Calu3 (cell line): ENCODE results near the gene NUDT12. TPM values are rescaled to one million over a fixed set of nuclear protein-coding genes. Genes with fewer than 3 reads are reported as not detected.
A peak's percentile ranks its signal among the peaks of the same experiment; 100 is the strongest.

Experiments used
- BruUV-seq: library from RNA; stranded (reverse); fragments of 400-500 nt; replicated peaks from 2 replicates; lab custom pipeline; 2021; lab: Mats Ljungman, UMichigan
- CTCF ChIA-PET: fragments of 300-600 bp; sonication (Branson Sonifier 250); formaldehyde crosslinking; loops from one replicate; lab custom pipeline; 2022; ENCODE audit warnings: antibody characterized with exemption; lab: Charles Lee
- DNase-seq: peaks from one replicate; pipeline ENCODE4 v3.0.0; 2022
- H3K27ac Mint-ChIP-seq: one replicate; pipeline ENCODE4 v1.8.0; 2022; ENCODE audit warnings: mixed read lengths; ENCODE audit not compliant: unreplicated experiment
- H3K27me3 Mint-ChIP-seq: one replicate; pipeline ENCODE4 v1.8.0; 2022; ENCODE audit warnings: mixed read lengths; ENCODE audit not compliant: unreplicated experiment
- H3K36me3 Mint-ChIP-seq: one replicate; pipeline ENCODE4 v1.8.0; 2022; ENCODE audit warnings: mild to moderate bottlenecking, moderate library complexity, mixed read lengths; ENCODE audit not compliant: insufficient read depth, unreplicated experiment
- H3K4me1 Mint-ChIP-seq: one replicate; pipeline ENCODE4 v1.8.0; 2022; ENCODE audit warnings: mild to moderate bottlenecking, low read depth, mixed read lengths; ENCODE audit not compliant: unreplicated experiment
- H3K4me3 Mint-ChIP-seq: one replicate; pipeline ENCODE4 v1.8.0; 2022; ENCODE audit warnings: mild to moderate bottlenecking, low read depth, moderate library complexity, mixed read lengths; ENCODE audit not compliant: unreplicated experiment
- H3K9me3 Mint-ChIP-seq: one replicate; pipeline ENCODE4 v1.8.0; 2022; ENCODE audit warnings: low read depth, mixed read lengths; ENCODE audit not compliant: unreplicated experiment
- intact Hi-C: fragments of 100-400 bp; cut with micrococcal nuclease; formaldehyde crosslinking; loops from one replicate; pipeline ENCODE4 v1.10.0; 2022; ENCODE audit not compliant: unreplicated experiment
- total RNA-seq: library from RNA; stranded (reverse); gene quantifications from 2 replicates; pipeline ENCODE4 v1.2.3, GENCODE V29; 2022
- TF ChIP-seq, protein P1 (sequence below): fragments of 200-600 bp; IDR thresholded peaks from one replicate; pipeline ENCODE4 v1.8.0; 2022; ENCODE audit warnings: antibody characterized with exemption; ENCODE audit not compliant: unreplicated experiment

The NUDT12 gene
- total RNA-seq, 1 experiment from 2014 or later, result 19.5 TPM

DNA sequence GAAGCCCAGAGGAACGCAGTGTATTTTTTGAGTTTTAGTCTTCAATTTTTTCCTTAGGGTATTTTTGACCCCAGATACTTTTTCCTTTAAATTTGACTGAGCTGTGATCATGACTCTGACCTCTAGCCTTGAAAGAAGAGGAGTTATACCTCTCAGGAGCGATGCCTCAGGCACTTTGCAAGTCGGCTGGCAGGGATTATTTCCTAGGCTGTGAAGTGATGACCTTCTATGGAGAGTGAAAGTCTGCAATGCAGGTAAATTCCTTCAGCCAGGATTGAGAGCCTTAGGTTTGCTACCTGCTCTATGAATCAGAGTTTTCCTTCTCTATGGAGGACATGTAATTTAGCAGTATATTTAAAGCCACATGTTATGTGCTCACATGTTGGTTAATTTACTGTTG, 10.8 kb upstream of the NUDT12 start:
- H3K9me3 Mint-ChIP-seq, result peaks cover 3% of the 10 kb centered on the region
- TF ChIP-seq, protein P1, sequence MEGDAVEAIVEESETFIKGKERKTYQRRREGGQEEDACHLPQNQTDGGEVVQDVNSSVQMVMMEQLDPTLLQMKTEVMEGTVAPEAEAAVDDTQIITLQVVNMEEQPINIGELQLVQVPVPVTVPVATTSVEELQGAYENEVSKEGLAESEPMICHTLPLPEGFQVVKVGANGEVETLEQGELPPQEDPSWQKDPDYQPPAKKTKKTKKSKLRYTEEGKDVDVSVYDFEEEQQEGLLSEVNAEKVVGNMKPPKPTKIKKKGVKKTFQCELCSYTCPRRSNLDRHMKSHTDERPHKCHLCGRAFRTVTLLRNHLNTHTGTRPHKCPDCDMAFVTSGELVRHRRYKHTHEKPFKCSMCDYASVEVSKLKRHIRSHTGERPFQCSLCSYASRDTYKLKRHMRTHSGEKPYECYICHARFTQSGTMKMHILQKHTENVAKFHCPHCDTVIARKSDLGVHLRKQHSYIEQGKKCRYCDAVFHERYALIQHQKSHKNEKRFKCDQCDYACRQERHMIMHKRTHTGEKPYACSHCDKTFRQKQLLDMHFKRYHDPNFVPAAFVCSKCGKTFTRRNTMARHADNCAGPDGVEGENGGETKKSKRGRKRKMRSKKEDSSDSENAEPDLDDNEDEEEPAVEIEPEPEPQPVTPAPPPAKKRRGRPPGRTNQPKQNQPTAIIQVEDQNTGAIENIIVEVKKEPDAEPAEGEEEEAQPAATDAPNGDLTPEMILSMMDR, result no peak
- BruUV-seq, result no TSS peak
- no peak overlapping the region for H3K27ac Mint-ChIP-seq
- no peak overlapping the region for H3K4me3 Mint-ChIP-seq
- DNase-seq, result no peak
- intact Hi-C loops, result no loop called here
- H3K36me3 Mint-ChIP-seq, result peaks cover 8% of the 10 kb centered on the region
- CTCF ChIA-PET, result no interaction called here
- H3K27me3 Mint-ChIP-seq, result no peaks in the 10 kb centered on the region
- H3K4me1 Mint-ChIP-seq, result peaks cover 14% of the 10 kb centered on the region

- no TSS peak for BruUV-seq
- CTCF ChIA-PET, result no interaction called here
- intact Hi-C loops, result no loop called here
- TF ChIP-seq, protein P1, result no peak
- H3K4me3 Mint-ChIP-seq, result no peak overlapping the region
- DNase-seq, result no peak
- peaks cover 8% of the 10 kb centered on the region for H3K36me3 Mint-ChIP-seq
- peaks cover 14% of the 10 kb centered on the region for H3K4me1 Mint-ChIP-seq
- peaks cover 3% of the 10 kb centered on the region for H3K9me3 Mint-ChIP-seq
- no peak overlapping the region for H3K27ac Mint-ChIP-seq
- no peaks in the 10 kb centered on the region for H3K27me3 Mint-ChIP-seq
These were observed 9.9 kb upstream of the NUDT12 start for GRCh38 chr5:103572454-103572853.

DNA sequence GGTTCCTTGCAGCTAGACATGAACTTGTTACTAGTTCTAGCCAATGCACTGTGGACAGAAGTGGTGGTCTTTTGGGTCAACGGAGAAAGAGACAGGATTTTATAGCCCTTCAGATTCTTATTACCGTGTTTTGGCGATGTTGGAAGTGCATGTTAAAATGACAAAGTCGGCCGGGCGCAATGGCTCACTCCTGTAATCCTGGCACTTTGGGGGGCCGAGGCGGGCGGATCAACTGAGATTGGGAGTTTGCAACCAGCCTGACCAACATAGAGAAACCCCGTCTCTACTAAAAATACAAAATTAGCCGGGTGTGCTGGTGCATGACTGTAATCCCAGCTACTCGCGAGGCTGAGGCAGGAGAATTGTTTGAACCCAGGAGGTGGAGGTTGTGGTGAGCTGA, 9.1 kb upstream of the NUDT12 start:
- Mint-ChIP-seq H3K4me1 (peaks cover 14% of the 10 kb centered on the region), H3K4me3 (no peak overlapping the region), H3K27me3 (no peaks in the 10 kb centered on the region), H3K9me3 (peaks cover 3% of the 10 kb centered on the region), H3K36me3 (peaks cover 8% of the 10 kb centered on the region), H3K27ac (no peak overlapping the region)
- TF ChIP-seq, protein P1, result no peak
- CTCF ChIA-PET, result no interaction called here
- BruUV-seq, result no TSS peak
- intact Hi-C loops, result no loop called here
- DNase-seq, result no peak

DNA sequence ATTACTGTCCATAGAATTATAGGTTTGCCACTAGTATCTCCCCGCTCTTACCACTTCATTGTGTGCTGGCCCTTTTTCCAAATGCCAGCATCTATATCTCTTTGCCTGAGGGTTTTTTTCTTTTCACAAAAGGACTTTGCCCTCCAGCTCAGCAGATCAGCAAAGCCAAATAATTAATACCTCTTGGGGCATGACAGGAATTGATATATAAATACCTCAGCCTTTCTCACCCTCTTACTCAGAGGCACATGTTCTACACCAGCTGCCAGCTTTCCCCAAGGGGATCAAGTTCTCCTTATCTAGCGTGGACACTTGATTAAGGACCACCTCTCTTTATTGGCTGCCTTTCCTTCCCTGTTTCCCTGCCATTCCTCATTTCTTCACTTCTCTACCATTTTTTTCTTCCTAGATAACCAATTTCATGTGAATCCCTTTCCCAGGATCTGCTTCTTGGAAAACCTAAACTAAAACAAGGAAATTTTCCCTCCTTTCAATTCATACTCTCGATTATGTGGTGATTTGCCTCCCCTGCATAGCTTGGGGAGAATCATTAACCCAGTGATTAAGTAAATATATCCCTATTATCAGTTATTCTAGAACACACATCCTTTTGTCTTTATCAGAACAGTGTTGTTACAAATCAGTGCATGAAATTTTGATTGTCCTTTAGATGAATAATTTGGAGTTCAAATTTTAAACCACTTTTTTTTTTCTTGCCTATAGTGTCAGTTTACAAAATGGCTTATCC, 6.9 kb upstream of the NUDT12 start:
- DNase-seq, result peak; percentile 34
- H3K27me3 Mint-ChIP-seq, result no peaks in the 10 kb centered on the region
- CTCF ChIA-PET, result no interaction called here

More for the DNA sequence above, 6.9 kb upstream of the NUDT12 start:
- Mint-ChIP-seq H3K4me1 (peaks cover 24% of the 10 kb centered on the region), H3K36me3 (peaks cover 8% of the 10 kb centered on the region), H3K4me3 (peak overlapping the region; percentile 42), H3K27ac (peak overlapping the region; percentile 71), H3K9me3 (peaks cover 3% of the 10 kb centered on the region)
- TF ChIP-seq, protein P1, result no peak
- BruUV-seq, result no TSS peak
- intact Hi-C loops, result no loop called here
